Stomach smooth muscle (tissue), 2 donors: ENCODE results near the gene MSRB1.
A peak's percentile ranks its signal among the peaks of the same experiment; 100 is the strongest.

Experiments used
- H3K27ac ChIP-seq: one replicate; pipeline ENCODE4 v1.7.0; 2013; ENCODE audit warnings: mild to moderate bottlenecking, low read length, inconsistent platforms
- H3K27me3 ChIP-seq, 2 donors: one replicate each; pipeline ENCODE4 v1.7.0; 2013; ENCODE audit warnings: low read length in 2 of 2; ENCODE audit not compliant: insufficient read depth in 2 of 2, control insufficient read depth in 1 of 2
- H3K36me3 ChIP-seq, 2 donors: one replicate each; pipeline ENCODE4 v1.7.0; 2013; ENCODE audit warnings: low read length in 2 of 2; ENCODE audit not compliant: control insufficient read depth in 2 of 2, insufficient read depth in 2 of 2
- H3K4me1 ChIP-seq: one replicate; pipeline ENCODE4 v1.7.0; 2013; ENCODE audit warnings: low read length; ENCODE audit not compliant: control insufficient read depth, insufficient read depth
- H3K4me3 ChIP-seq, 2 donors: one replicate each; pipeline ENCODE4 v1.7.0; 2013; ENCODE audit warnings: low read length in 2 of 2
- H3K9ac ChIP-seq, 2 donors: one replicate each; pipeline ENCODE4 v1.7.0; 2013; ENCODE audit warnings: low read length in 2 of 2, mild to moderate bottlenecking in 1 of 2
- H3K9me3 ChIP-seq, 2 donors: one replicate each; pipeline ENCODE4 v1.7.0; 2013; ENCODE audit warnings: low read length in 2 of 2; ENCODE audit not compliant: control insufficient read depth in 2 of 2
- donor health status: healthy.
- donor health status: Pancreatic carcinoma.

MSRB1 gene

DNA sequence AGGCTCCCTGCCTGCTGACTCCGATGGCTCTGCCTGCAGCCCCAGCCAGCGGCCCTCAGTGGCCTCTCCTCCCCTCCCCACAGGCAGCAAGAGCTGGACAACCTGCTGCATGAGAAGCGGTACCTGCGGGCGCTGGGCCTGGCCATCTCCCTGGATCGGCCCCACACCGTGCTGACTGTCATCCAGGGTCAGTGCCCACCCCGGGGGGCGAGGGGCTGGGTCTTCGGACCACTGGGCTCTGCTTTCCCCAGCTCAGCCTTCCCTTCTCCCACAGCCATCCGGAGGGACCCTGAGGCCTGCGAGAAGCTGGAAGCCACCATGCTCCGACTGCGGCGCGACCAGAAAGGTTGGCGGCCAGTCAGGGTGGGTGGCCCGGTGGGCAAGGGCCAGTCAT lies 34.9 kb upstream of the MSRB1 start:
- Histone ChIP-seq H3K9me3 (no peaks in the 10 kb centered on the region), H3K4me1 (peaks cover 12% of the 10 kb centered on the region), H3K4me3 (no peak overlapping the region), H3K9ac (no peak overlapping the region), H3K27me3 (peaks cover 51 to 56% of the 10 kb centered on the region in 2 donors), H3K27ac (no peak overlapping the region), H3K36me3 (peaks cover 35 to 39% of the 10 kb centered on the region in 2 donors)

DNA sequence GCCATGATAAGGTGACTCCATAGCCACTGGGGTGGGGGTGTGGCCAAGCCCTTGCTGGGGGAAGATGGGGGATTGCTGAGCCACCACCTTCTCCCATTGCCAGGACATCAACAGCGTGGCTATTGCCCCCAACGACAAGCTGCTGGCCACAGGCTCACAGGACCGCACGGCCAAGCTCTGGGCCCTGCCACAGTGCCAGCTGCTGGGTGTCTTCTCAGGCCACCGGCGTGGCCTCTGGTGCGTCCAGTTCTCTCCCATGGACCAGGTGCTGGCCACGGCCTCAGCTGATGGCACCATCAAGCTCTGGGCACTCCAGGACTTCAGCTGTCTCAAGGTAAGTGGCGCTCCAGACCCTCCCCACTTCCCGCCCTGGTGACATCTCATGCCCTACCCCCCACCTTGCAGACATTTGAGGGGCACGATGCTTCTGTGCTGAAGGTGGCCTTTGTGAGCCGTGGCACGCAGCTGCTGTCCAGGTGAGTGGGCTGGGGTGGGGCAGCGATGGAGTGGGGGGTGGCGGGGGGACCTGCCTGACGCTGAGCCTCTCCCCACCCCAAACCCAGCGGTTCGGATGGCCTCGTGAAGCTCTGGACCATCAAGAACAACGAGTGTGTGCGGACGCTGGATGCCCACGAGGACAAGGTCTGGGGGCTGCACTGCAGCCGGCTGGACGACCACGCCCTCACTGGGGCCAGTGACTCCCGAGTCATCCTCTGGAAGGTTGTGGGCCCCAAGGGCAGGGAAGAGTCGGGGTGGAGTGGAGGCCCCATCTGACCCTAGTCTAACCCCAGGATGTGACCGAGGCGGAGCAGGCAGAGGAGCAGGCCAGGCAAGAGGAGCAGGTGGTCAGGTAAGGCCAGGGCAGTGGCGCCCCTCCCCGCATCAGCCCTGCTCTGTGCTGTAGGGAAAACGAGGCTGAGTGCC lies 34.2 kb upstream of the MSRB1 start:
- H3K36me3 ChIP-seq: peaks cover 35 to 39% of the 10 kb centered on the region in 2 donors
- H3K4me3 ChIP-seq: no peak overlapping the region

DNA sequence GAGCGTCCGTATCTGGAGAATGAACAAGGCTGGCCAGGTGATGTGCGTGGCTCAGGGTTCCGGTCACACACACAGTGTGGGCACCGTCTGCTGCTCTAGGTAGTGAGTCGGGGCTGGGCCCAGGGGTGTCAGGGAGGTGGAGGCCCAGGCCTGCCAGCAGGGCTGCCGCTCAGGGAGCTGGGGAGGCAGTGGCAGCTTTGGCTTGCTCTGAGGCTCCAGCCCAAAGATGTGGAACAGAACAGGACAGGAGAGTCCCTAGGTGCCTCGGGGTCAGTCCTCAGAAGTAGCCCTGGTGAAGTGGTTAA lies 33.2 kb upstream of the MSRB1 start:
- H3K9ac ChIP-seq: no peak overlapping the region
- no peaks in the 10 kb centered on the region for H3K9me3 ChIP-seq
- H3K36me3 ChIP-seq: peaks cover 35 to 39% of the 10 kb centered on the region in 2 donors
- H3K27me3 ChIP-seq: peaks cover 41 to 42% of the 10 kb centered on the region in 2 donors
- H3K4me3 ChIP-seq: no peak overlapping the region
- no peak overlapping the region for H3K27ac ChIP-seq
- peaks cover 19% of the 10 kb centered on the region for H3K4me1 ChIP-seq

More for the DNA sequence above, 34.2 kb upstream of the MSRB1 start:
- H3K4me1 ChIP-seq: peaks cover 19% of the 10 kb centered on the region
- peaks cover 51 to 52% of the 10 kb centered on the region in 2 donors for H3K27me3 ChIP-seq
- H3K9me3 ChIP-seq: no peaks in the 10 kb centered on the region
- no peak overlapping the region for H3K9ac ChIP-seq
- no peak overlapping the region for H3K27ac ChIP-seq

DNA sequence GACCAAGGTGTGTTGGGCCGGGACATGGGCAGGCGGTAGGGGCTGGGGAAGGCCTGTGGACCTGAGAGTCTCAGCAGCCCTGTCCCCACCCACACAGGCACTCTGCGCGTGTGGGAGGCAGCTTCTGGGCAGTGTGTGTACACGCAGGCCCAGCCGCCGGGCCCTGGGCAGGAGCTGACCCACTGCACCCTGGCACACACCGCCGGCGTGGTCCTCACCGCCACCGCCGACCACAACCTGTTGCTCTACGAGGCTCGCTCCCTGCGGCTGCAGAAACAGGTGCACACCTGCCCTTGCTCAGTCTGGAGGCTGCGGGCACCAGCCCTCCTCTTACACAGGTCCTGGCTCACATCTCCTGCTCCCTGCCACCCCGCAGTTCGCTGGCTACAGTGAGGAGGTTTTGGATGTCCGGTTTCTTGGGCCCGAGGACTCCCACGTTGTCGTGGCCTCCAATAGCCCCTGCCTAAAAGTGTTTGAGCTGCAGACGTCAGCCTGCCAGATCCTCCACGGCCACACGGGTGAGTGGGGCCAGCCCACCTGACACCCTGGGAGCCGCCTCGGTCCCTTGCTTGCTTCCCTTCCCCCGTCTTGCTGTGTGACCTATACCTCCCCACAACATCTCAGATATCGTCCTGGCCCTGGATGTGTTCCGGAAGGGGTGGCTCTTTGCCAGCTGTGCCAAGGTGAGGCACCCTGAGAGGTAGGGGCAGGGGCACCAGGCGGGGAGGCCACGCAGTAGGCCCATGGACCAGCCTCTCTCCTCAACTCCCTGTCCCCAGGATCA lies 32.6 kb upstream of the MSRB1 start:
- Histone ChIP-seq H3K9me3 (no peaks in the 10 kb centered on the region), H3K9ac (no peak overlapping the region), H3K36me3 (peaks cover 35 to 39% of the 10 kb centered on the region in 2 donors), H3K27ac (no peak overlapping the region), H3K4me3 (no peak overlapping the region), H3K4me1 (peaks cover 24% of the 10 kb centered on the region), H3K27me3 (peaks cover 35 to 37% of the 10 kb centered on the region in 2 donors)

DNA sequence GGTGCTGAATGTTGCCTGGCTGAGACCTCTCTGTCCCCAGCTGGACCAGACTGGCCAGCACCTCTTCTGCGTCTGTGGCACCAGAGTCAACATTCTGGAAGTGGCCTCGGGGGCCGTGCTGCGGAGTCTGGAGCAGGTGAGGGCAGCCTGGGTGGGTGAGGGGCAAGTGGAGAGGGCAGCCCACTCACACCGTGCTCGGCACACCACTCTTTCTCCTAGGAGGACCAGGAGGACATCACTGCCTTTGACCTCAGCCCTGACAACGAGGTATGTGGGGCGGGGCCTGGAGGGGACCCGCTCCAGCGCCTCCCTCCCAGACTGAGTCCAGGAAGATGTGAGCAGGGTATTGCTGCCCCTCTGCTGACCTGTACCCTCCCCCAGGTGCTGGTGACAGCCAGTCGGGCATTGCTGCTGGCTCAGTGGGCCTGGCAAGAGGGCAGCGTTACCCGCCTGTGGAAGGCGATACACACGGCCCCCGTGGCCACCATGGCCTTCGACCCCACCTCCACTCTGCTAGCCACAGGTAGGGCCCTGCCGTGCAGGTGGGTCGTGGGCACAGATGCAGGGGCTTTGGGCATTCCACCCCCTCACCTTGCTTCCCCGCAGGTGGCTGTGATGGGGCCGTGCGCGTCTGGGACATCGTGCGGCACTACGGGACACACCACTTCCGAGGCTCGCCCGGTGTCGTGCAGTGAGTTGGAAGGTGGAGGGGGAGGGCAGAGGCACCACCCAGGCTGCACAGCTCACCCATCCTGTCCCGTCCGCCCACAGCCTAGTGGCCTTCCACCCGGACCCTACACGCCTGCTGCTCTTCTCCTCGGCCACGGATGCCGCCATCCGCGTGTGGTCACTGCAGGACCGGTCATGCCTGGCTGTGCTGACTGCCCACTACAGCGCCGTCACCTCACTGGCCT lies 31.4 kb upstream of the MSRB1 start:
- Histone ChIP-seq H3K36me3 (peaks cover 35 to 39% of the 10 kb centered on the region in 2 donors), H3K27me3 (peaks cover 23 to 27% of the 10 kb centered on the region in 2 donors), H3K4me1 (peaks cover 20% of the 10 kb centered on the region), H3K9me3 (no peaks in the 10 kb centered on the region), H3K4me3 (no peak overlapping the region), H3K9ac (no peak overlapping the region), H3K27ac (no peak overlapping the region)

DNA sequence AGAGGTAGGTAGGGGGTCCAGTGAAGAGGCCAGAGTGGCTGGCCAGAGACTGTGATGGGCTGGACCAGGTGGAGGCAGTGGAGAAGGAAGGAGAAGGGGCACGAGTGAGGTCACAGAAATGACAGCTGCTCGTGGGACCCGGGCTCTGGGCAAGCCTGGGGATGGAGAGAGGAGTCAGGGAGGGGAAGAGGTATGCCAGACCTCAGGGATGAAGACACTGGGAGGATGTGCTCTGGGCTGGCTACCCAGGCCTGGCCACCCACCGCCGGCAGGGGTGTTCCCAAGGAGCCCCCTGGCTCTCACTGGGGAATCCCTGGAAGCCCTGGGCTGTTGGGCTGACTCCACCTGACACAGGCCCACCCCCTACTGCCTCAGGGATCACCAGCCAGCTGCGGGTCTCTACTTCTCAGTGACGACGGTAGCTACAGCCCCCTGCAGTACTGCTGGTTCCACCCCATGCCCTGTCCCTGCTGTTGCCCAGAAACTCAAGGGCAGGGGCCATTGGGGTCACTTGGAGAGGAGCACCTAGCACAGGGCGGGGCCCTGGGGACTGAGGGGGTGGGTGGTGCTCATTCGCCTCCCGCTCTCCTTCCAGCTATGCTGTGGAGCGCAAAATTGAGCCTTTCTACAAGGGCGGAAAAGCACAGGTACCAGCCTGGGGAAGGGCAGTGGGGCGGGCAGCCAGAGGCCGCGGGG lies 30.6 kb upstream of the MSRB1 start:
- H3K4me1 ChIP-seq: peaks cover 20% of the 10 kb centered on the region
- peaks cover 35 to 39% of the 10 kb centered on the region in 2 donors for H3K36me3 ChIP-seq
- peaks cover 15 to 24% of the 10 kb centered on the region in 2 donors for H3K27me3 ChIP-seq
- no peak overlapping the region for H3K9ac ChIP-seq
- no peak overlapping the region for H3K4me3 ChIP-seq
- no peaks in the 10 kb centered on the region for H3K9me3 ChIP-seq
- no peak overlapping the region for H3K27ac ChIP-seq

DNA sequence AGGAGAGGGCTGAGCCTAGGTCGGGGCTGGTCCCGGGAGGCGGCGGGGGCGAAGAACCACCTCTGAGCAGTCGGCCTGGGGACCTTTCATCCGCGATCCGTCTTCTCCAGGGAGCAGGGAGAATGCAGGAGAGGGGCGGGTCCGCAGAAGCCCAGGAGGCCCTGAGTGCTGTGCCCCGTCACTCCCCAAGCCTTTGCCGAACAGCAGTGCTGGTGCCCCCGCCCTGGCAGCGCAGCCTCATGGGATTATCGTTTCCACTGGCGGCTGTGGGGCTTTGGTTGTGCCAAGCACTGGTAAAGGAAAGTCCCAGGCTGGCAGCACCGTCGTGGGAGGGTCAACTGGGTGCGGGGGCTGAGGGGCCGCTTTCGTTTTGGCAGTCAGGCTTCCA lies 29.5 kb upstream of the MSRB1 start:
- H3K4me3 ChIP-seq: peak overlapping the region; percentile 57 to 89
- H3K9ac ChIP-seq: peak overlapping the region; percentile 60 to 84
- H3K27me3 ChIP-seq: peaks cover 10 to 18% of the 10 kb centered on the region in 2 donors
- H3K9me3 ChIP-seq: no peaks in the 10 kb centered on the region
- peaks cover 20% of the 10 kb centered on the region for H3K4me1 ChIP-seq
- peaks cover 30 to 32% of the 10 kb centered on the region in 2 donors for H3K36me3 ChIP-seq
- no peak overlapping the region for H3K27ac ChIP-seq

DNA sequence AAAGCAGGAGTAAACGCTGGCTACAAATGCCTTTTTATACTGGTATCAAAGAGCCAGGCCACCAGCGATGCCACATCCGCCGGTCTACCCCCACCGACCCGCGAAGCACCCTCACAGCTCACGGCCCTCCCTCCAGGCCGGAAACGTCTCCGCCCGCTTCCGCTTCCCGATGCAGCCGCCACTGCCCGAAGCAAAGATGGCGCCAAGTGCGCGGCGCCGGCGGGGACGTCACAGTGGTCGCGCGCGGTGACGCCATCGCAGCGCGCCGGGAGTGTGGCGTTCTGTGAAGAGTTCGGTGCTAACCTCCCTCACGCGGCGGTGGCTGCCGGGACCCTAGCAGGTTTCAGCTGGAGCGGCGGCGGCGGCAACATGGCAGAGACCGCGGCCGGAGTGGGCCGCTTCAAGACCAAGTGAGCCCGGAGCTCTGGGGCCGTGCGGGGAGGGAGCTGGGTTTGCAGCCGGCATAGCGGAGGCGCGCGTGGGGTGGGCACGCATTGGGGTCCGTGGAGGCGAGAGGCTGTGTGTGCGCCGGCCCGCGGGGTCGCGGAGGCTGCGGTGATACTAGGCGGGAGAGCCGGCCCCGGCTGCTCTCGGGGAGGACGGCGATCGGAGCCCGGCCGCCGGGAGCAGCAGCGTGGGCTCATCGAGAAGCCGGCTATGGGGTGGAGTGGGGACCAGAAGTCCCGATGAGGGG lies 28.9 kb upstream of the MSRB1 start, which contains the start of gene TBL3:
TBL3 (plus strand) TSS at position 258 of the 694 bp plus-strand sequence; CDS start at position 370, 112 bp downstream.
- Histone ChIP-seq H3K36me3 (peaks cover 25 to 28% of the 10 kb centered on the region in 2 donors), H3K9ac (peak within 1 kb of the TSS; percentile 60 to 93), H3K27me3 (peaks cover 9 to 17% of the 10 kb centered on the region in 2 donors), H3K27ac (peak within 1 kb of the TSS; percentile 93), H3K4me1 (peaks cover 20% of the 10 kb centered on the region), H3K4me3 (peak within 1 kb of the TSS; percentile 57 to 89), H3K9me3 (no peaks in the 10 kb centered on the region)

DNA sequence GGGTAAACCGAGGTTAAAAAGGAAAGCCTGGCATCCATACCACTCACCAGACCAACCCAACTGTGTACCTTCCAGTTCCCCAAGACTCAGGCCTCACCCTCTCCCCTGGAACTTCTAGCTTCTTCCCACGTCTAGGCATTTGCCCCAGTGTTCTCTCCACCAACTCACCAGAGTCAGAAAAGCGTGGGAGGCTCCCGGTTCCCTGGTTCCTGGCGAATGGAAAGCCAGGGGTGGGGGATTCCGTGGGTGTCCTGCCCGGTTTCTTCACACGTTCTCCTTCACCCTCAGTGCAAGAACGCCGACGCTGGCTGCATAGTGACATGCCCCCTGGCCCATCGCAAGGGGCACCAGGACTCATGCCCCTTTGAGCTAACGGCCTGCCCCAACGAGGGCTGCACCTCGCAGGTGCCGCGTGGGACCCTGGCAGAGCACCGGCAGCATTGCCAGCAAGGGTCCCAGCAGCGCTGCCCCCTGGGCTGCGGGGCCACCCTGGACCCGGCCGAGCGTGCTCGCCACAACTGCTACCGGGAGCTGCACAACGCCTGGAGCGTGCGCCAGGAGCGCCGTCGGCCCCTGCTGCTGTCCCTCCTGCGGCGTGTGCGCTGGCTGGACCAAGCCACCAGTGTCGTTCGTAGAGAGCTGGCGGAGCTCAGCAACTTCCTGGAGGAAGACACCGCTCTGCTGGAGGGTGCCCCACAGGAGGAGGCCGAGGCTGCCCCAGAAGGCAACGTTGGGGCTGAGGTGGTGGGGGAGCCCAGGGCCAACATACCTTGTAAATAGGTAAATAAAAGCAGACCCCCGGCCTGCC lies 25.4 kb upstream of the MSRB1 start:
- Histone ChIP-seq H3K27ac (no peak overlapping the region), H3K27me3 (no peaks in the 10 kb centered on the region), H3K36me3 (peaks cover 3 to 4% of the 10 kb centered on the region in 2 donors), H3K4me3 (no peak overlapping the region), H3K9me3 (no peaks in the 10 kb centered on the region), H3K9ac (no peak overlapping the region), H3K4me1 (peaks cover 39% of the 10 kb centered on the region)
